Germinal center (tissue), 1 donor: ENCODE data around the gene ZNF277.

Experiments
- DNase-seq: peaks from one replicate; pipeline ENCODE4 v3.0.0; 2012; ENCODE audit warnings: mixed read lengths, low spot score

ZNF277 gene

GRCh38 chr7:112254156-112254555 lies 47.7 kb downstream of the ZNF277 start:
- no peak for DNase-seq

GRCh38 chr7:112254709-112255387 lies 48.4 kb downstream of the ZNF277 start:
- DNase-seq: no peak

- no peak for DNase-seq
Measured at GRCh38 chr7:112255388-112255720, 48.9 kb downstream of the ZNF277 start.

GRCh38 chr7:112257073-112257472 lies 50.6 kb downstream of the ZNF277 start:
- no peak for DNase-seq

- DNase-seq: no peak
Measured at GRCh38 chr7:112260911-112261310, 54.4 kb downstream of the ZNF277 start.

- no peak for DNase-seq
Measured at GRCh38 chr7:112262036-112262435, 55.5 kb downstream of the ZNF277 start.

- DNase-seq: no peak
Measured at GRCh38 chr7:112262855-112263487, 56.5 kb downstream of the ZNF277 start.

- DNase-seq: no peak
Measured at GRCh38 chr7:112263519-112263918, 57.0 kb downstream of the ZNF277 start.

- no peak for DNase-seq
Measured at GRCh38 chr7:112266141-112266540, 59.6 kb downstream of the ZNF277 start.

- no peak for DNase-seq
Measured at GRCh38 chr7:112266595-112267270, 60.2 kb downstream of the ZNF277 start.

- DNase-seq: no peak
Measured at GRCh38 chr7:112267944-112268691, 61.6 kb downstream of the ZNF277 start.

- no peak for DNase-seq
Measured at GRCh38 chr7:112271162-112271561, 64.7 kb downstream of the ZNF277 start.

GRCh38 chr7:112272921-112273561 lies 66.5 kb downstream of the ZNF277 start:
- no peak for DNase-seq

- DNase-seq: no peak
Measured at GRCh38 chr7:112279042-112279441, 72.5 kb downstream of the ZNF277 start.

GRCh38 chr7:112280267-112280666 lies 73.8 kb downstream of the ZNF277 start:
- DNase-seq: no peak

GRCh38 chr7:112282476-112283188 lies 76.1 kb downstream of the ZNF277 start:
- DNase-seq: no peak

- DNase-seq: no peak
Measured at GRCh38 chr7:112283382-112283910, 77.0 kb downstream of the ZNF277 start.

GRCh38 chr7:112286250-112287086 lies 80.0 kb downstream of the ZNF277 start:
- DNase-seq: no peak

GRCh38 chr7:112288301-112288700 lies 81.8 kb downstream of the ZNF277 start:
- DNase-seq: no peak

- no peak for DNase-seq
Measured at GRCh38 chr7:112290065-112290464, 83.6 kb downstream of the ZNF277 start.
